ENCODE measurements around the gene GBE1.

GBE1 gene

GRCh38 chr3:81621277-81621676 lies 140.2 kb downstream of the GBE1 start:
- no peak for DNase-seq (ENCODE audit: low spot score)

GRCh38 chr3:81620849-81621248 lies 140.6 kb downstream of the GBE1 start:
- no peak for DNase-seq (ENCODE audit: low spot score)

- DNase-seq (ENCODE audit: low spot score), result no peak
Observed at GRCh38 chr3:81612768-81613167, 148.7 kb downstream of the GBE1 start.

GRCh38 chr3:81602781-81603180 lies 158.7 kb downstream of the GBE1 start:
- DNase-seq (ENCODE audit: low spot score), result no peak

GRCh38 chr3:81601707-81602305 lies 159.6 kb downstream of the GBE1 start:
- DNase-seq (ENCODE audit: low spot score), result no peak

GRCh38 chr3:81592101-81592500 lies 169.3 kb downstream of the GBE1 start:
- DNase-seq (ENCODE audit: low spot score), result no peak

- no peak for DNase-seq (ENCODE audit: low spot score)
Observed at GRCh38 chr3:81585937-81586336, 175.5 kb downstream of the GBE1 start.

GRCh38 chr3:81585056-81585455 lies 176.4 kb downstream of the GBE1 start:
- no peak for DNase-seq (ENCODE audit: low spot score)

- DNase-seq (ENCODE audit: low spot score), result peak; percentile 11
Observed at GRCh38 chr3:81581966-81582599, 179.4 kb downstream of the GBE1 start.

- DNase-seq (ENCODE audit: low spot score), result no peak
Observed at GRCh38 chr3:81580355-81580754, 181.1 kb downstream of the GBE1 start.

GRCh38 chr3:81579744-81580143 lies 181.7 kb downstream of the GBE1 start:
- DNase-seq (ENCODE audit: low spot score), result no peak

GRCh38 chr3:81572201-81572756 lies 189.2 kb downstream of the GBE1 start:
- no peak for DNase-seq (ENCODE audit: low spot score)

- DNase-seq (ENCODE audit: low spot score), result no peak
Observed at GRCh38 chr3:81568378-81568777, 193.1 kb downstream of the GBE1 start.

- no peak for DNase-seq (ENCODE audit: low spot score)
Observed at GRCh38 chr3:81565041-81565440, 196.4 kb downstream of the GBE1 start.

GRCh38 chr3:81558106-81558505 lies 203.3 kb downstream of the GBE1 start:
- no peak for DNase-seq (ENCODE audit: low spot score)

- no peak for DNase-seq (ENCODE audit: low spot score)
Observed at GRCh38 chr3:81554801-81555200, 206.6 kb downstream of the GBE1 start.

GRCh38 chr3:81554388-81554787 lies 207.1 kb downstream of the GBE1 start:
- no peak for DNase-seq (ENCODE audit: low spot score)

- no peak for DNase-seq (ENCODE audit: low spot score)
Observed at GRCh38 chr3:81550415-81550814, 211.0 kb downstream of the GBE1 start.

GRCh38 chr3:81549831-81550230 lies 211.6 kb downstream of the GBE1 start:
- no peak for DNase-seq (ENCODE audit: low spot score)

GRCh38 chr3:81549388-81549787 lies 212.1 kb downstream of the GBE1 start:
- no peak for DNase-seq (ENCODE audit: low spot score)

- no peak for DNase-seq (ENCODE audit: low spot score)
Observed at GRCh38 chr3:81545572-81545971, 215.9 kb downstream of the GBE1 start.

- DNase-seq (ENCODE audit: low spot score), result no peak
Observed at GRCh38 chr3:81544385-81544784, 217.1 kb downstream of the GBE1 start.

GRCh38 chr3:81540787-81541186 lies 220.7 kb downstream of the GBE1 start:
- DNase-seq (ENCODE audit: low spot score), result no peak

GRCh38 chr3:81531846-81532245 lies 229.6 kb downstream of the GBE1 start:
- DNase-seq (ENCODE audit: low spot score), result no peak

Data from iPS-NIHi11 (cell line).